OCI-LY3 (cell line): ENCODE measurements around the gene OR1I1.

ENCODE experiments used
- EZH2phosphoT487 ChIP-seq: fragments of 200-600 bp; shearing (Covaris generic); IDR thresholded peaks from 2 replicates; pipeline ENCODE4 v1.6.1; 2018; ENCODE audit warnings: antibody characterized with exemption, mixed run types, low read depth
- TF ChIP-seq, protein P1 (sequence below): fragments of 200-600, 300-600 bp; sonication (generic); IDR thresholded peaks from 2 replicates; pipeline ENCODE4 v1.5.1; 2014; ENCODE audit warnings: antibody characterized with exemption, low read length, low read depth

DNA sequence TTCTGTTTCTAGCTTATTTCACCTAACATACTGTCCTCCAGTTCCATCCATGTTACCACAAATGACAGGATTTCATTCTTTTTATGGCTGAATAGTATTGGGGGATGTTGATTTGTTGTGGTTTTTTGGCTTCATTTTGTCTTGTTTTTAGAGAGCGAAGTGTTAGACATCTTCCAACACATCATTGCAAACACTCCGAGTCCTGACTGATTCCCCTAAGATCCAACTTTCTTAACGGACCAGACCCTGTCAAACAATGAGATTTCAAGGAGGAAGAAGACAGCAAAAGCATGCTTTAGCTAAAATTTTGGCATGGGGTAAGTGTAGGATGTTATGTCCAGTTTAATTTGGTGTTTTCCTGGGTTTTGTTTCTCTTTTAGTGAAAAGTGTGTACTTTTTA is 36.5 kb upstream of the OR1I1 start:
- TF ChIP-seq, protein P1, sequence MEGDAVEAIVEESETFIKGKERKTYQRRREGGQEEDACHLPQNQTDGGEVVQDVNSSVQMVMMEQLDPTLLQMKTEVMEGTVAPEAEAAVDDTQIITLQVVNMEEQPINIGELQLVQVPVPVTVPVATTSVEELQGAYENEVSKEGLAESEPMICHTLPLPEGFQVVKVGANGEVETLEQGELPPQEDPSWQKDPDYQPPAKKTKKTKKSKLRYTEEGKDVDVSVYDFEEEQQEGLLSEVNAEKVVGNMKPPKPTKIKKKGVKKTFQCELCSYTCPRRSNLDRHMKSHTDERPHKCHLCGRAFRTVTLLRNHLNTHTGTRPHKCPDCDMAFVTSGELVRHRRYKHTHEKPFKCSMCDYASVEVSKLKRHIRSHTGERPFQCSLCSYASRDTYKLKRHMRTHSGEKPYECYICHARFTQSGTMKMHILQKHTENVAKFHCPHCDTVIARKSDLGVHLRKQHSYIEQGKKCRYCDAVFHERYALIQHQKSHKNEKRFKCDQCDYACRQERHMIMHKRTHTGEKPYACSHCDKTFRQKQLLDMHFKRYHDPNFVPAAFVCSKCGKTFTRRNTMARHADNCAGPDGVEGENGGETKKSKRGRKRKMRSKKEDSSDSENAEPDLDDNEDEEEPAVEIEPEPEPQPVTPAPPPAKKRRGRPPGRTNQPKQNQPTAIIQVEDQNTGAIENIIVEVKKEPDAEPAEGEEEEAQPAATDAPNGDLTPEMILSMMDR, result no peak
- TF ChIP-seq EZH2phosphoT487, result no peak
